SU-DHL-6 (cell line): ENCODE measurements around the gene MYLK4.

Experiments used
- H2AFZ ChIP-seq: fragments of 200-600 bp; sonication (generic); 2 replicates; pipeline ENCODE4 v1.6.1; 2014; ENCODE audit warnings: low read depth, mild to moderate bottlenecking, moderate library complexity, mixed read lengths, antibody characterized with exemption, low read length; ENCODE audit not compliant: severe bottlenecking
- H3F3A ChIP-seq: fragments of 200-600 bp; shearing (Covaris generic); 2 replicates; pipeline ENCODE4 v1.6.0; 2016; ENCODE audit warnings: antibody characterized with exemption, mild to moderate bottlenecking; ENCODE audit not compliant: insufficient read depth
- H3K27ac ChIP-seq: fragments of 200-600 bp; sonication (generic); 2 replicates; pipeline ENCODE4 v1.5.1; 2016; ENCODE audit warnings: low read depth, mild to moderate bottlenecking, low read length, moderate library complexity, mixed read lengths
- H3K27me3 ChIP-seq: fragments of 200-600 bp; sonication (generic), shearing (Covaris generic); 2 replicates; pipeline ENCODE4 v1.6.0; 2014; ENCODE audit warnings: mild to moderate bottlenecking, low read length
- H3K36me3 ChIP-seq: fragments of 200-600 bp; sonication (generic); 2 replicates; pipeline ENCODE4 v1.6.1; 2014; ENCODE audit warnings: mild to moderate bottlenecking, low read length, mixed read lengths
- H3K4me2 ChIP-seq: fragments of 300-600, 200-600 bp; shearing (Covaris generic), sonication (generic); 2 replicates; pipeline ENCODE4 v1.6.0; 2014; ENCODE audit warnings: low read length, low read depth, mild to moderate bottlenecking; ENCODE audit not compliant: poor library complexity, severe bottlenecking
- H3K4me3 ChIP-seq: fragments of 200-600 bp; sonication (generic); 2 replicates; pipeline ENCODE4 v1.5.1; 2014; ENCODE audit warnings: antibody characterized with exemption, low read length, mild to moderate bottlenecking, mixed read lengths; ENCODE audit not compliant: insufficient read depth, poor library complexity, severe bottlenecking
- H3K79me2 ChIP-seq: fragments of 200-600 bp; sonication (generic); 2 replicates; pipeline ENCODE4 v1.6.1; 2014; ENCODE audit warnings: mild to moderate bottlenecking, low read length, moderate library complexity; ENCODE audit not compliant: insufficient read depth
- H3K9ac ChIP-seq: fragments of 200-600 bp; sonication (generic); 2 replicates; pipeline ENCODE4 v1.7.0; 2014; ENCODE audit warnings: mild to moderate bottlenecking, low read length
- H3K9me2 ChIP-seq: fragments of 200-600 bp; sonication (generic); replicated peaks from 2 replicates; pipeline ENCODE4 v1.6.1; 2014; ENCODE audit warnings: low read length; ENCODE audit not compliant: insufficient read depth
- H3K9me3 ChIP-seq: fragments of 200-600 bp; sonication (generic); 2 replicates; pipeline ENCODE4 v1.6.1; 2014; ENCODE audit warnings: low read length, mixed read lengths; ENCODE audit not compliant: insufficient read depth
- H4K20me1 ChIP-seq: fragments of 200-600 bp; sonication (generic); 2 replicates; pipeline ENCODE4 v1.6.1; 2014; ENCODE audit warnings: low read depth, mild to moderate bottlenecking, antibody characterized with exemption, low read length, moderate library complexity, mixed read lengths
- CTCF ChIP-seq: fragments of 200-600 bp; sonication (generic); IDR thresholded peaks from one replicate; pipeline ENCODE4 v1.5.1; 2017; ENCODE audit warnings: antibody characterized with exemption, mild to moderate bottlenecking, low read length, moderate library complexity; ENCODE audit not compliant: insufficient read depth, poor library complexity, severe bottlenecking
- EZH2phosphoT487 ChIP-seq: fragments of 200-600 bp; sonication (generic), shearing (Covaris generic); conservative IDR thresholded peaks from 2 replicates; pipeline ENCODE4 v1.6.1; 2018; ENCODE audit warnings: mild to moderate bottlenecking, antibody characterized with exemption, low read length, moderate library complexity, mixed read lengths

MYLK4 gene

GRCh38 chr6:2731281-2731909 is 19.3 kb downstream of the MYLK4 start:
- no peak overlapping the region for H3K4me2 ChIP-seq
- H3K9me3 ChIP-seq: no peaks in the 10 kb centered on the region
- no peak overlapping the region for H3K4me3 ChIP-seq
- no peaks in the 10 kb centered on the region for H3K79me2 ChIP-seq
- no peak overlapping the region for H2AFZ ChIP-seq
- no peak for TF ChIP-seq EZH2phosphoT487
- TF ChIP-seq CTCF: no peak
- H3K27ac ChIP-seq: no peak overlapping the region
- no peaks in the 10 kb centered on the region for H3K36me3 ChIP-seq
- H3K9me2 ChIP-seq: no peaks in the 10 kb centered on the region
- H3K27me3 ChIP-seq: no peaks in the 10 kb centered on the region
- no peaks in the 10 kb centered on the region for H3F3A ChIP-seq
- no peak overlapping the region for H3K9ac ChIP-seq
- H4K20me1 ChIP-seq: no peaks in the 10 kb centered on the region

DNA sequence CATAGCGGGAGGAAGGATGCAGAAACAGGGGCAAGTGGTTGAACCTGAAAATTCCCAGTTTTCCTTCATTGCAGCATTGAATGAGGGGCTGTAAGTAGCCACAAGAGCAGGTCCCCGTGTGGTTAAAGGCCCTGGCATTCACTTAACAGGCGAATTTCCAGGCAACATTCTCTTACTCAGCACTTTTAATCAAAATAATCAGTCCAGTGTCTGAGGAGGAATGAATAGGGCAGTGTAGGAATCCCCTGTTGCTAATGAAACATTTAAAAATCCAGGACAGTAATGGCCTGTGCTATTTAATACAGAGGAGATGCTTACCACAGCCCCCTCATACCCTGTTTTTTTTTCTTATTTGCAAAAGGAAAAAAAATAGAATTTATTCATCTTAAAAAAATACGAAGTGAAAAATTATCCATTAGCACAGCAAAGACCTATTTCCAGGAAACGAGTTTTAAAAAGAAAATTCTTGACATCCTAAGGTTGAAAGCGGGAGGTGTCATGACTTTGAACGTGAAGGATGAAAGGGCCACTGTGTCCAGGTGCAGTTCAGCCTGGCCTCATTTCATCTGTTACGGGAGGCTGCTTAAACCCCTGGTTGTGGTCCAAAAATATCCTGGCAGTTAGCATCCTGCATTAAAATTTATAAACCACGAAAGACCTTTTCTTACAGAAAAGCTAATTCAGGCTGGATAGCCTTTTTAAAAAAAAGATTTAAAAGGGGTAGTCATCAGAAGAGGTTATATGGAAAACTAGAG is 20.2 kb downstream of the MYLK4 start:
- H4K20me1 ChIP-seq: no peaks in the 10 kb centered on the region
- H3K9me2 ChIP-seq: no peaks in the 10 kb centered on the region
- no peaks in the 10 kb centered on the region for H3F3A ChIP-seq
- H3K27me3 ChIP-seq: no peaks in the 10 kb centered on the region
- H3K27ac ChIP-seq: no peak overlapping the region
- no peak overlapping the region for H3K4me2 ChIP-seq
- H3K9ac ChIP-seq: no peak overlapping the region
- no peaks in the 10 kb centered on the region for H3K36me3 ChIP-seq
- H3K79me2 ChIP-seq: no peaks in the 10 kb centered on the region
- H3K9me3 ChIP-seq: no peaks in the 10 kb centered on the region
- TF ChIP-seq CTCF (no peak), EZH2phosphoT487 (no peak)
- H3K4me3 ChIP-seq: no peak overlapping the region
- no peak overlapping the region for H2AFZ ChIP-seq

DNA sequence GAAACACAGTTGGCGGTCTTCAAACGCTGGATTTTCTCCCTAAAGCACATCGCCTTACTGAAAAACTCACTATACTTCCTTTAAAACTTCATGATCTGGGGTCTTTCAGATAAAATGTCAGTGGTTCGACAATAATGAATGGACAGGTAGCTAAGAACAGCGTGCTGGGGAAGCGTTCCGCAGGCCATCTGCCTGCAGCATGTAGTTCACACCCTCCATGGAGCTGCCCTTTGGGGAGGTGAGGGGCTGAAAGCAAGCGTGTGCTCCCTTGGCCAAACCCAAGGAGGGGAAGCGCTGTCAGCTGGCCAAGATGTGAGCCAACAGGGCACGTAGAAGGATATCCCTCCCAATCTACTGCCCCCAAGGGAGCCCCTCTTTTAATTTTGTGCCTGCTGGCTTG is 20.8 kb downstream of the MYLK4 start:
- Histone ChIP-seq H3K4me2 (no peak overlapping the region), H3K79me2 (no peaks in the 10 kb centered on the region), H3K27ac (no peak overlapping the region), H3K9me3 (no peaks in the 10 kb centered on the region), H3K4me3 (no peak overlapping the region), H3K27me3 (no peaks in the 10 kb centered on the region), H4K20me1 (no peaks in the 10 kb centered on the region), H3K9me2 (no peaks in the 10 kb centered on the region), H2AFZ (no peak overlapping the region), H3F3A (no peaks in the 10 kb centered on the region), H3K36me3 (no peaks in the 10 kb centered on the region), H3K9ac (no peak overlapping the region)
- TF ChIP-seq EZH2phosphoT487 (no peak), CTCF (no peak)
